Caco-2 (cell line): Measurements from ENCODE around the gene ENOX1. TPM values are rescaled to one million over a fixed set of nuclear protein-coding genes. Genes with fewer than 3 reads are reported as not detected.

Experiments
- BruUV-seq: library from RNA; stranded (reverse); fragments of 400-500 nt; replicated peaks from 2 replicates; lab custom pipeline; 2021; lab: Mats Ljungman, UMichigan
- CTCF ChIA-PET: fragments of 300-600 bp; sonication (Branson Sonifier 250); formaldehyde crosslinking; loops from one replicate; lab custom pipeline; 2022; ENCODE audit warnings: antibody characterized with exemption; lab: Charles Lee
- POLR2A ChIA-PET: fragments of 300-600 bp; sonication (Branson Sonifier 250); formaldehyde crosslinking; loops from one replicate; lab custom pipeline; 2022; ENCODE audit warnings: antibody characterized with exemption; lab: Charles Lee
- DNase-seq, 2 experiments: peaks; one replicate each; pipeline versions ENCODE4 v3.0.0 to v3.0.0-alpha.2; 2020 to 2022
- H3K27me3 ChIP-seq: replicated peaks from 2 replicates; pipeline ENCODE4 v1.6.0; 2011; ENCODE audit warnings: low read length; ENCODE audit not compliant: control insufficient read depth, insufficient read depth
- H3K36me3 ChIP-seq: 2 replicates; pipeline ENCODE4 v1.5.1; 2011; ENCODE audit warnings: low read length; ENCODE audit not compliant: control insufficient read depth, insufficient read depth
- H3K4me1 ChIP-seq: fragments of 250-450 bp; sonication (Bioruptor Pico); 2 replicates; pipeline ENCODE4 v1.5.1; 2020; ENCODE audit warnings: mild to moderate bottlenecking
- H3K4me3 ChIP-seq: 2 replicates; pipeline ENCODE4 v1.5.1; 2011; ENCODE audit warnings: low read depth, mild to moderate bottlenecking, control low read depth, low read length
- H3K9me3 ChIP-seq: fragments of 250-450 bp; sonication (Bioruptor Pico); 2 replicates; pipeline ENCODE4 v1.5.1; 2020; ENCODE audit warnings: mild to moderate bottlenecking, moderate library complexity
- H3K27ac Mint-ChIP-seq: one replicate; pipeline ENCODE4 v1.8.0; 2022; ENCODE audit warnings: mixed read lengths; ENCODE audit not compliant: unreplicated experiment
- H3K27me3 Mint-ChIP-seq: one replicate; pipeline ENCODE4 v1.8.0; 2022; ENCODE audit warnings: mixed read lengths; ENCODE audit not compliant: insufficient read depth, unreplicated experiment
- H3K36me3 Mint-ChIP-seq: one replicate; pipeline ENCODE4 v1.8.0; 2022; ENCODE audit warnings: mild to moderate bottlenecking, mixed read lengths; ENCODE audit not compliant: insufficient read depth, unreplicated experiment
- H3K4me1 Mint-ChIP-seq: one replicate; pipeline ENCODE4 v1.8.0; 2022; ENCODE audit warnings: low read depth, mixed read lengths; ENCODE audit not compliant: unreplicated experiment
- H3K4me3 Mint-ChIP-seq: one replicate; pipeline ENCODE4 v1.8.0; 2022; ENCODE audit warnings: mild to moderate bottlenecking, moderate library complexity, mixed read lengths; ENCODE audit not compliant: unreplicated experiment
- H3K9me3 Mint-ChIP-seq: one replicate; pipeline ENCODE4 v1.8.0; 2022; ENCODE audit warnings: mixed read lengths; ENCODE audit not compliant: unreplicated experiment
- CTCF ChIP-seq, 2 experiments: fragments of 200-600 bp in 1 of 2; IDR thresholded peaks; 1 replicate in 1 of 2; 2 replicates in 1 of 2; pipeline versions ENCODE4 v1.5.1 to v1.8.0; 2011 to 2022; ENCODE audit warnings: antibody characterized with exemption in 1 of 2, control low read depth in 1 of 2, inconsistent platforms in 1 of 2, low read depth in 1 of 2, low read length in 1 of 2, mild to moderate bottlenecking in 1 of 2, moderate library complexity in 1 of 2; ENCODE audit not compliant: insufficient read depth in 1 of 2, severe bottlenecking in 1 of 2, unreplicated experiment in 1 of 2
- intact Hi-C: fragments of 100-400 bp; cut with micrococcal nuclease; formaldehyde crosslinking; loops from one replicate; pipeline ENCODE4 v1.10.0; 2022; ENCODE audit not compliant: unreplicated experiment
- total RNA-seq: library from RNA; stranded (reverse); gene quantifications from 2 replicates; pipeline ENCODE4 v1.2.3, GENCODE V29; 2022

Gene ENOX1
- total RNA-seq, 1 experiment from 2014 or later, result 9.1 TPM

- Histone ChIP-seq H3K4me1 (peaks cover 13% of the 10 kb centered on the region), H3K36me3 (no peaks in the 10 kb centered on the region), H3K27me3 (no peaks in the 10 kb centered on the region), H3K4me3 (no peak overlapping the region), H3K9me3 (no peaks in the 10 kb centered on the region)
- CTCF ChIA-PET, result no interaction called here
- TF ChIP-seq CTCF (IDR thresholded peaks at IDR 0.05; ENCODE audit: insufficient read depth in 1 of 2, low read depth in 1 of 2, low read length in 1 of 2, severe bottlenecking in 1 of 2, unreplicated experiment in 1 of 2), result no peak
- H3K36me3 Mint-ChIP-seq, result no peaks in the 10 kb centered on the region
- BruUV-seq, result no TSS peak
- no peaks in the 10 kb centered on the region for H3K9me3 Mint-ChIP-seq
- POLR2A ChIA-PET, result no interaction called here
- intact Hi-C loops, result no loop called here
- DNase-seq, result no peak
- no peak overlapping the region for H3K27ac Mint-ChIP-seq
- no peak overlapping the region for H3K4me3 Mint-ChIP-seq
- no peaks in the 10 kb centered on the region for H3K27me3 Mint-ChIP-seq
- H3K4me1 Mint-ChIP-seq, result peaks cover 10% of the 10 kb centered on the region
Measured at GRCh38 chr13:43348397-43348796, 438.4 kb downstream of the ENOX1 start.

GRCh38 chr13:43347877-43348276 lies 438.9 kb downstream of the ENOX1 start:
- Mint-ChIP-seq H3K4me3 (no peak overlapping the region), H3K4me1 (peaks cover 10% of the 10 kb centered on the region), H3K36me3 (no peaks in the 10 kb centered on the region), H3K27ac (no peak overlapping the region), H3K27me3 (no peaks in the 10 kb centered on the region), H3K9me3 (no peaks in the 10 kb centered on the region)
- no peaks in the 10 kb centered on the region for H3K27me3 ChIP-seq
- ChIA-PET CTCF (no interaction called here), POLR2A (no interaction called here)
- intact Hi-C loops, result no loop called here
- no peaks in the 10 kb centered on the region for H3K9me3 ChIP-seq
- no TSS peak for BruUV-seq
- H3K4me3 ChIP-seq, result no peak overlapping the region
- H3K4me1 ChIP-seq, result peaks cover 13% of the 10 kb centered on the region
- no peak for DNase-seq
- no peak for TF ChIP-seq CTCF (IDR thresholded peaks at IDR 0.05; ENCODE audit: insufficient read depth in 1 of 2, low read depth in 1 of 2, low read length in 1 of 2, severe bottlenecking in 1 of 2, unreplicated experiment in 1 of 2)
- H3K36me3 ChIP-seq, result no peaks in the 10 kb centered on the region

- Histone ChIP-seq H3K36me3 (no peaks in the 10 kb centered on the region), H3K4me1 (peaks cover 13% of the 10 kb centered on the region), H3K27me3 (no peaks in the 10 kb centered on the region), H3K9me3 (no peaks in the 10 kb centered on the region), H3K4me3 (no peak overlapping the region)
- intact Hi-C loops, result no loop called here
- no peak overlapping the region for H3K27ac Mint-ChIP-seq
- H3K4me1 Mint-ChIP-seq, result peaks cover 10% of the 10 kb centered on the region
- no peaks in the 10 kb centered on the region for H3K9me3 Mint-ChIP-seq
- no TSS peak for BruUV-seq
- H3K27me3 Mint-ChIP-seq, result no peaks in the 10 kb centered on the region
- H3K4me3 Mint-ChIP-seq, result no peak overlapping the region
- no peak for TF ChIP-seq CTCF (IDR thresholded peaks at IDR 0.05; ENCODE audit: insufficient read depth in 1 of 2, low read depth in 1 of 2, low read length in 1 of 2, severe bottlenecking in 1 of 2, unreplicated experiment in 1 of 2)
- POLR2A ChIA-PET, result interaction anchor here (0.5 kb wide), 1 partner anchor 97 kb away, joined by 5 read pairs; no protein-coding TSS in a partner anchor
- DNase-seq, result no peak
- CTCF ChIA-PET, result no interaction called here
- H3K36me3 Mint-ChIP-seq, result no peaks in the 10 kb centered on the region
Measured at GRCh38 chr13:43346427-43346826, 440.3 kb downstream of the ENOX1 start.
